Measurements from ENCODE around the gene PRKG1. TPM values are rescaled to one million over a fixed set of nuclear protein-coding genes. Genes with fewer than 3 reads are reported as not detected.

The PRKG1 gene
- total RNA-seq, 1 experiment from 2014 or later = 10.4 TPM

DNA sequence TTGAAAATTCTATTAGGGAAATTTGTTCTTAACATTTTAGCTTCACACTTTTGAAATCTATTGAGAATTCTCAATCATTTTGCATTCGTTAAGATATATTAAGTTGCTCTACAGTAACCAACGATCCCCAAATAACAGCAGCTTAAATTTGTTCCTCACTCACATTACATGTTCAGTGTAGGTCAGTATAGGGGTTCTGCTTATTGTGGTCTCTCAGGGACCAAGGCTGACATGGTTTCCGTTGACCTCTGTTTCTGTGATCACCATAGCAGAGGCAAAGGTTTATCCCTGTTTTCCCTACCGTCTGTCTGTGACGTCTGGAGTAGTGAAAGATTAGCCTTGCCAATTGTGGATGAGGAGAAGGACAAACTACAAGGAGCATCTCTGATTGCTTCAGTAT is 860.1 kb downstream of the PRKG1 start:
- Histone ChIP-seq H3K9ac (ENCODE audit: extremely low read depth, insufficient read length, low read length) (no peak overlapping the region), H3K79me1 (ENCODE audit: insufficient read depth, low read depth, low read length, poor library complexity, severe bottlenecking) (no peaks in the 10 kb centered on the region), H3K56ac (ENCODE audit: insufficient read length, low read depth, low read length) (no peak overlapping the region), H3K23ac (ENCODE audit: insufficient read length, low read depth, low read length) (no peak overlapping the region), H3K23me2 (ENCODE audit: insufficient read length, low read depth, low read length, poor library complexity, severe bottlenecking) (no peaks in the 10 kb centered on the region), H2BK12ac (ENCODE audit: insufficient read length, low read depth, low read length) (no peak overlapping the region), H3K9me3 (ENCODE audit: control insufficient read depth, low read depth, low read length) (no peaks in the 10 kb centered on the region), H3K14ac (ENCODE audit: insufficient read depth, low read length) (no peak overlapping the region), H3K4ac (ENCODE audit: low read depth, low read length) (no peak overlapping the region), H2BK15ac (ENCODE audit: low read depth, low read length) (no peak overlapping the region), H4K5ac (ENCODE audit: insufficient read length, low read depth, low read length) (no peak overlapping the region), H4K91ac (ENCODE audit: insufficient read length, low read depth, low read length) (no peak overlapping the region), H2BK5ac (ENCODE audit: insufficient read length, low read length) (no peak overlapping the region), H4K8ac (replicated peaks; ENCODE audit: insufficient read length, low read depth, low read length) (no peak overlapping the region), H2AK5ac (ENCODE audit: insufficient read length, low read length) (no peak overlapping the region), H3K27me3 (ENCODE audit: insufficient read depth, low read length) (no peaks in the 10 kb centered on the region), H3K27ac (ENCODE audit: insufficient read length, low read depth, low read length) (no peak overlapping the region), H3T11ph (ENCODE audit: low read length) (no peak overlapping the region), H2BK20ac (ENCODE audit: low read depth, low read length, poor library complexity, severe bottlenecking) (no peak overlapping the region), H3K18ac (ENCODE audit: insufficient read length, low read depth, low read length) (no peak overlapping the region), H3K79me2 (ENCODE audit: insufficient read depth, low read length) (no peaks in the 10 kb centered on the region), H4K20me1 (ENCODE audit: control insufficient read depth, insufficient read depth, insufficient read length) (no peaks in the 10 kb centered on the region), H2AFZ (ENCODE audit: low read length) (no peak overlapping the region), H3K4me2 (ENCODE audit: insufficient read depth, insufficient read length, low read length) (no peak overlapping the region), H2BK120ac (ENCODE audit: low read depth, low read length, poor library complexity, severe bottlenecking) (no peak overlapping the region), H3K4me1 (ENCODE audit: insufficient read depth, low read length) (peaks cover 3% of the 10 kb centered on the region; the same call in 1 of the 2 replicates)
- Mint-ChIP-seq H3K27ac (no peak overlapping the region), H3K27me3 (ENCODE audit: low read depth) (no peaks in the 10 kb centered on the region), H3K4me3 (no peak overlapping the region), H3K9me3 (no peaks in the 10 kb centered on the region), H3K4me1 (peaks cover 0 to 4% of the 10 kb centered on the region in 2 experiments; a peak in 2 of 4 replicates), H3K36me3 (ENCODE audit: insufficient read depth in 1 of 3, low read depth in 3 of 3) (no peaks in the 10 kb centered on the region)
- TF ChIP-seq, protein P1, sequence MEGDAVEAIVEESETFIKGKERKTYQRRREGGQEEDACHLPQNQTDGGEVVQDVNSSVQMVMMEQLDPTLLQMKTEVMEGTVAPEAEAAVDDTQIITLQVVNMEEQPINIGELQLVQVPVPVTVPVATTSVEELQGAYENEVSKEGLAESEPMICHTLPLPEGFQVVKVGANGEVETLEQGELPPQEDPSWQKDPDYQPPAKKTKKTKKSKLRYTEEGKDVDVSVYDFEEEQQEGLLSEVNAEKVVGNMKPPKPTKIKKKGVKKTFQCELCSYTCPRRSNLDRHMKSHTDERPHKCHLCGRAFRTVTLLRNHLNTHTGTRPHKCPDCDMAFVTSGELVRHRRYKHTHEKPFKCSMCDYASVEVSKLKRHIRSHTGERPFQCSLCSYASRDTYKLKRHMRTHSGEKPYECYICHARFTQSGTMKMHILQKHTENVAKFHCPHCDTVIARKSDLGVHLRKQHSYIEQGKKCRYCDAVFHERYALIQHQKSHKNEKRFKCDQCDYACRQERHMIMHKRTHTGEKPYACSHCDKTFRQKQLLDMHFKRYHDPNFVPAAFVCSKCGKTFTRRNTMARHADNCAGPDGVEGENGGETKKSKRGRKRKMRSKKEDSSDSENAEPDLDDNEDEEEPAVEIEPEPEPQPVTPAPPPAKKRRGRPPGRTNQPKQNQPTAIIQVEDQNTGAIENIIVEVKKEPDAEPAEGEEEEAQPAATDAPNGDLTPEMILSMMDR (conservative IDR thresholded peaks at IDR 0.05) = no peak
- no CpG with 5 or more reads among the region's 5 CpGs for WGBS (ENCODE audit: extremely low coverage, insufficient read length, low lambda C conversion rate)
- DNase-seq = no peak

All from H9 (cell line).